DMS114 treated with DMSO at 0.1 percent for 48 hours (cell line): Measurements from ENCODE around the gene SPINK7.
"Not testable (repeated sequence)": the region's sequence is repeated elsewhere in the genome, so short reads cannot be mapped to it uniquely, and the experiment has no call there.

Source experiments
- DNase-seq: peaks from one replicate; lab custom pipeline; 2025; ENCODE audit not compliant: unreplicated experiment; lab: John Stamatoyannopoulos, UW

SPINK7 gene

DNA sequence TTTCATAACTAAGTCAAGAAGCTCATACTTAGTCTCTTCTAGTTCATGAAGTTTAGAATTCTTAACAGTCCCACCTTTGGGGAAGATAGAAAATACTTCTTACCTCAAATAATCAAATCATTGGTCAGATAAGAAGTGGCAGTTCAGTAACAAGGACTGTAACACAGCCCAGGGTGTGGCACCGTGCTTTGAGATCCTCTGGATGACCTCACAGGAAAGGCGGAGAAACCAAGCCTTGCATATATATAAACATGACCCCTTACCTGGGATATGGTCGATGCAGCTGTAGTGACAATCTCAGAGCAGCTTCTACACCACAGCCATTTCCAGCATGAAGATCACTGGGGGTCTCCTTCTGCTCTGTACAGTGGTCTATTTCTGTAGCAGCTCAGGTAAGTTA is at the start of gene SPINK7:
TSS of gene SPINK7 (plus strand) at position 271 of the 400 bp plus-strand sequence. CDS start at position 332, 61 bp downstream.
- DNase-seq: no peak

DNA sequence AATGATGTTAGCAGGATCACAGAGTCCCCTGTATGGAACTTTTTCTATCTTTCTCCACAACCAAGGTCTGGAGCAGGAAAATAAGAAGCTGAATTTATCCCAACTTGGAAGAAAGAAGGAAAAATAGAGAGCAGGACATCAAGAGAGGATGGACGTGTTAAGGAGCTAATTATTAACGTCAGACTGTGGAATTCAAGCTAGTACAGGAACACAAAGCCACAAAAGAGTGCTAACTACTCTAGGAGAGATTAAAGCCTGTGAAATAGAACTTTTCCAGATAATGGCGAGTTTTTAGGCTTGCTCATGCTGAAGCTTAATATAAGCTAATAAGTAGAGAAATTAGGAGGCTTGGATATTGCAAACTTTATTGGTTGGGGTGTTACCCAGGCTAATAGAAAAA is 44.3 kb upstream of the SPINK7 start:
- DNase-seq: no peak

DNA sequence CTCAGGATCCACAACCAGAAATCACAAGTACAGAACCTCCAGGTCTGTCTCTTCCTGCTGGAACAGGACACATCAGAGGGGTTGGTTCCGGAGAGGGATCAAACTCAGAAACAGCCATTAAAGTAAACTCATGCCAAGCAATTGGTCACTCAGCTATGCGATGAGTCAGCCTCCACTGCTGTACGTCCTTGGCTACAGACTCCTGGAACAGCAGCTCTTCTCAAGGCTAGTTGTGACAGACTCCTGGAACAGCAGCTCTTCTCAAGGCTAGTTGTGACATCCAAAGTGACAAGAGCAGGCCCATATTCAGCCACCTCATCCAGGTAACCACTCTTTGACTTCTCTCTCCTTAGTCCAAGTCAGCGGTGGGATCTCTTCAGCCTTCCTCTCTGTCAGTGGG is 43.7 kb upstream of the SPINK7 start, which contains the start of gene SPINK13:
TSS of gene SPINK13 (plus strand) at position 229 of the 400 bp plus-strand sequence. CDS start 1,279 bp downstream, outside the sequence.
- DNase-seq: no peak

DNA sequence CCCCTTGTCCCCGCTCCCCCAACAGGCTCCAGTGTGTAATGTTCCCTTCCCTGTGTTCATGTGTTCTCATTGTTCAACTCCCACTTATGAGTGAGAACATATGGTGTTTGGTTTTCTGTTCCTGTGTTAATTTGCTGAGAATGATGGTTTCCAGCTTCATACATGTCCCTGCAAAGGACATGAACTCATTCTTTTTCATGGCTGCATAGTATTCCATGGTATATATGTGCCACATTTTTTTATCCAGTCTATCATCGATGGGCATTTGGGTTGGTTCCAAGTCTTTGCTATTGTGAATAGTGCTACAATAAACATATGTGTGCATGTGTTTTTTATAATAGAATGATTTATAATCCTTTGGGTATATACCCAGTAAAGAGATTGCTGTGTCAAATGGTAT is 37.1 kb upstream of the SPINK7 start:
- DNase-seq: not testable (repeated sequence)

DNA sequence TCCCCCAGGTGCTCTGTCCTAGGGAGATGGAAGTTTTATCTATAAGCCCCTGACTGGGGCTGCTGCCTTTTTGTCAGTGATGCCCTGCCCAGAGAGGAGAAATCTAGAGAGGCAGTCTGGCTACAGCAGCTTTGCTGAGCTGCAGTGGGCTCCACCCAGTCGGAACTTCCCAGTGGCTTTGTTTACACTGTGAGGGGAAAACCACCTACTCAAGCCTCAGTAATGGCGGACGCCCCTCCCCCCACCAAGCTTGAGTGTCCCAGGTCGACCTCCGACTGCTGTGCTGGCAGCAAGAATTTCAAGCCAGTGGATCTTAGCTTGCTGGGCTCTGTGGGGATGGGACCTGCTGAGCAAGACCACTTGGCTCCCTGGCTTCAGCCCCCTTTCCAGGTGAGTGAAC is 31.3 kb upstream of the SPINK7 start:
- not testable (repeated sequence) for DNase-seq

DNA sequence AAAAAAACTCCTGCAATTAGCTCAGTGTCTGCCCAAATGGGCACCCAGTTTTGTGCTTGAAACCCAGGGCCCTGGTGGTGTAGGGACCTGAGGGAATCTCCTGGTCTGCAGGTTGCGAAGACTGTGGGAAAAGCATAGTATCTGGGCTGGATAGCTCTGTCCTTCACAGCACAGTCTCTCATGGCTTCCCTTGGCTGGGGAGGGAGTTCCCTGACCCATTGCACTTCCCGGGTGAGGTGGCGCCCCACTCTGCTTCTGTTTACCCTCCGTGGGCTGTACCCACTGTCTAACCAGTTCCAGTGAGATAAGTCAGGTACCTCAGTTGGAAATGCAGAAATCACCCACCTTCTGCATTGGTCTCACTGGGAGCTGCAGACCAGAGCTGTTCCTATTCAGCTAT is 30.9 kb upstream of the SPINK7 start:
- not testable (repeated sequence) for DNase-seq

- DNase-seq: peak; percentile 36
Observed at GRCh38 chr5:148290271-148291195, 21.7 kb upstream of the SPINK7 start.

GRCh38 chr5:148297731-148298130 is 14.5 kb upstream of the SPINK7 start:
- DNase-seq: no peak

- no peak for DNase-seq
Observed at GRCh38 chr5:148306446-148306845, 5.8 kb upstream of the SPINK7 start.

DNA sequence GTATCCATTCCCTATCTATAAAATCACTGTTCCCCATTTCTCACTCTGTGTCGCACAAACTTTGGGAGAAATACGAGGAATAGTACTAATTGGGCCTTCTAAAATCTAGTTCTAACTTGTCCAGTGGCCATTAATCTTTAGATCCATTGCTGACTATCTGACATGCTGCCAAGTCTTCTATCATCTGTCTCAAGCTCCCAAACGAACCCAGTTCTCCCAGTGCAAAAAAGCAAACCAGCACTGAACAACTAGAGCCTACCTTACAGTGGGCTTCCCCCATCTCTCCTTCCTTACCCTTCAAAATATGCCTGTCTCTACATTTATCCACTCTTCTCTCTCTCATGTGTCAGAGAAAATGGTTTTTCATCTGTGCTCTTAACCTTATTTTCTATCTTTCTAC is 3.2 kb upstream of the SPINK7 start:
- no peak for DNase-seq

GRCh38 chr5:148309746-148310145 is 2.5 kb upstream of the SPINK7 start:
- DNase-seq: no peak

GRCh38 chr5:148311484-148311883 is 739 bp upstream of the SPINK7 start:
- no peak for DNase-seq

GRCh38 chr5:148314187-148314586 is 2.0 kb downstream of the SPINK7 start:
- no peak for DNase-seq

DNA sequence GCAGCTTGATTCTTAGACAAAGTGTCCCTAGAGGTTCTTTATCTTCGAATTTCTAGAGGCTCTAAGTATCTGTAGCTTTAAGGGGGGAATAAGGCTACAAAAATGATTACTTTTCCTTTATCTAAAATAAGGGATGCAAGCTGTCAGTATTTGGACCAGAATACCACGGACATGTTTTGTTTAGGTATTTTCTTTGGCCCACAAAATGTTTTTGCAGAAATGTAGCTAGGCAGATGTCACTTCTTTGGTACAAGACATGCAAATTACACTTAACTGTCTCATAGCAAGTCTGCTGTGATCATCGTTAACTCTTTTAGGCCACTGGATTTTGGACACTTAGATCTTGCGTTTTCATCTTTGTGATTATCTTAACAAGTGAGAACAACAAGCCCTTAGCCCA is 2.5 kb downstream of the SPINK7 start:
- DNase-seq: no peak

DNA sequence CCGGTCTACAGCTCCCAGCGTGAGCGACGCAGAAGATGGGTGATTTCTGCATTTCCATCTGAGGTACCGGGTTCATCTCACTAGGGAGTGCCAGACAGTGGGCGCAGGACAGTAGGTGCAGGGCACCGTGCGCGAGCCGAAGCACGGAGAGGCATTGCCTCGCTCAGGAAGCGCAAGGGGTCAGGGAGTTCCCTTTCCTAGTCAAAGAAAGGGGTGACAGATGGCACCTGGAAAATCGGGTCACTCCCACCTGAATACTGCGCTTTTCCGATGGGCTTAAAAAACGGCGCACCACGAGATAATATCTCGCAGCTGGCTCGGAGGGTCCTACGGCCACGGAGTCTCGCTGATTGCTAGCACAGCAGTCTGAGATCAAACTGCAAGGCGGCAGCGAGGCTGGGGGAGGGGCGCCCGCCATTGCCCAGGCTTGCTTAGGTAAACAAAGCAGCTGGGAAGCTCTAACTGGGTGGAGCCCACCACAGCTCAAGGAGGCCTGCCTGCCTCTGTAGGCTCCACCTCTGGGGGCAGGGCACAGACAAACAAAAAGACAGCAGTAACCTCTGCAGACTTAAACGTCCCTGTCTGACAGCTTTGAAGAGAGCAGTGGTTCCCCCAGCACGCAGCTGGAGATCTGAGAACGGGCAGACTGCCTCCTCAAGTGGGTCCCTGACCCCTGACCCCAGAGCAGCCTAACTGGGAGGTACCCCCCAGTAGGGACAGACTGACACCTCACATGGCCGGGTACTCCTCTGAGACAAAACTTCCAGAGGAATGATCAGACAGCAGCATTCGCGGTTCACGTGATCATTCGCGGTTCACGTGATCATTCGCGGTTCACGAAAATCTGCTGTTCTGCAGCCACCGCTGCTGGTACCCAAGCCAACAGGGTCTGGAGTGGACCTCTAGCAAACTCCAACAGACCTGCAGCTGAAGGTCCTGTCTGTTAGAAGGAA is 8.1 kb downstream of the SPINK7 start:
- DNase-seq: peak; percentile 2

DNA sequence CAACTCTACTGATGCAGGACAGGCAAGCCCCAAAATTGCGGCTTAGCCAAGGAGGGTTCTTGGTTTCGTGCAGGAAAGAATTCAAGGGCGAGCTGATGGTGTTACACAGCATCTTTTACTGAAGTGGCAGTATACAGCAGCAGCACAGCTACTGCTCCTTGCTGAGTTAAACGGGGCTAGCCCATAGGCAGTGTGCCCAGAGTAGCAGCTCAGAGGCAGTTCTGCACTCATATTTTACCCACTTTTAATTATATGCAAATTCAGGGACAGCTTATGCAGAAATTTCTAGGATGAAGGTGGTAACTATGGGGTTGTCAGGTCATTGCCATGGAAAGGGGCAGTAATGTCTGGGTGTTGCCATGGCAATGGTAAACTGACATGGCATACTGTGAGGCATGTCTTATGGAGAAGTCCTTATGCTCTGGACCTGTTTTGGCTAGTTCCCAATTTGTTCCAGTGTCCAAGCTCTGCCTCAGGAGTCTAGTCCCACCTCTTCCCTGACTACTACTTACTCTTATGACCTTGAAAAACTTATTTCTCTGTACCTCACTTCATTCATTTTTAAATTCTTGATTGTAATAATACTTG is 21.1 kb downstream of the SPINK7 start:
- DNase-seq: no peak

DNA sequence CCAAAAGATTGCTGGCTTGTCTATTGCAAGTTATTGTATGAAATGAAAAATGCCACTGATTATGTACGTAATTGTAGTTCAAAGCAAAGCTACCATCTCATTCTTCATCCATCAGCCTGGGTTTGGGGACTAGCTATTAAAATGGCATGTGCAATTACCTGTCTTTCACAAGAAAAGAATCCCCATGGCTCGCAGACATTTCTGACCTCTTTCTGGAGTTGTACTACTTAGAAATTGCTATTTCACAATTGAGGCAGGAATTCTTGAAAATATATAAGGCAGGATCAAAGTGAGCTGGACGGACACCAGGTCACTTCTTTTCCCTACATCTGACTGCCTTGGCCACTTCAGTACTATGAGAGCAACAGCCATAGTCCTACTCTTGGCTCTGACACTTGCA is 23.0 kb downstream of the SPINK7 start, which contains the start of gene SPINK9:
TSS of gene SPINK9 (plus strand) at position 301 of the 400 bp plus-strand sequence. CDS start at position 356, 55 bp downstream.
- DNase-seq: no peak

- no peak for DNase-seq
Observed at GRCh38 chr5:148336704-148337435, 24.6 kb downstream of the SPINK7 start.

- no peak for DNase-seq
Observed at GRCh38 chr5:148342371-148343045, 30.3 kb downstream of the SPINK7 start.

GRCh38 chr5:148343046-148343407 is 30.8 kb downstream of the SPINK7 start:
- DNase-seq: no peak
